ENCODE results near the gene MYOZ3.

GRCh38 chr5:150624334-150625163 lies 36.5 kb upstream of the MYOZ3 start:
- TF ChIP-seq EZH2 (IDR thresholded peaks at IDR 0.05) (no peak), POLR2AphosphoS5 (IDR thresholded peaks at IDR 0.05; ENCODE audit: borderline replicate concordance, low read depth, low read length) (no peak)

Measured in SK-N-MC (cell line).